SK-N-SH (cell line): ENCODE data around the gene ME3.
A peak's percentile ranks its signal among the peaks of the same experiment; 100 is the strongest.

Source experiments
- GABPA ChIP-seq: IDR thresholded peaks from 2 replicates; pipeline ENCODE4 v1.4.0; 2012; ENCODE audit warnings: low read depth, mild to moderate bottlenecking
- RCOR1 ChIP-seq: fragments of 150-350 bp; IDR thresholded peaks from 2 replicates; pipeline ENCODE4 v1.6.1; 2017; ENCODE audit warnings: antibody characterized with exemption, low read length
- RFX5 ChIP-seq: IDR thresholded peaks from 2 replicates; pipeline ENCODE4 v1.6.1; 2012; ENCODE audit warnings: mild to moderate bottlenecking, improper control_type of control experiment, low read length
- SIN3A ChIP-seq: IDR thresholded peaks from 2 replicates; pipeline ENCODE4 v1.6.1; 2012; ENCODE audit warnings: low read depth, mild to moderate bottlenecking, low read length, moderate library complexity, borderline replicate concordance
- TAF1 ChIP-seq: IDR thresholded peaks from 2 replicates; pipeline ENCODE4 v1.6.1; 2012; ENCODE audit warnings: low read depth, mild to moderate bottlenecking, low read length, moderate library complexity, borderline replicate concordance
- TCF12 ChIP-seq: IDR thresholded peaks from 2 replicates; pipeline ENCODE4 v1.4.0; 2012
- YY1 ChIP-seq: IDR thresholded peaks from 2 replicates; pipeline ENCODE4 v1.4.0; 2012; ENCODE audit warnings: low read depth, mild to moderate bottlenecking
- TF ChIP-seq, protein P1 (sequence below): fragments of 200-600 bp; sonication (generic); IDR thresholded peaks from 2 replicates; pipeline ENCODE4 v1.6.1; 2017; ENCODE audit warnings: antibody characterized with exemption, mild to moderate bottlenecking, moderate library complexity

DNA sequence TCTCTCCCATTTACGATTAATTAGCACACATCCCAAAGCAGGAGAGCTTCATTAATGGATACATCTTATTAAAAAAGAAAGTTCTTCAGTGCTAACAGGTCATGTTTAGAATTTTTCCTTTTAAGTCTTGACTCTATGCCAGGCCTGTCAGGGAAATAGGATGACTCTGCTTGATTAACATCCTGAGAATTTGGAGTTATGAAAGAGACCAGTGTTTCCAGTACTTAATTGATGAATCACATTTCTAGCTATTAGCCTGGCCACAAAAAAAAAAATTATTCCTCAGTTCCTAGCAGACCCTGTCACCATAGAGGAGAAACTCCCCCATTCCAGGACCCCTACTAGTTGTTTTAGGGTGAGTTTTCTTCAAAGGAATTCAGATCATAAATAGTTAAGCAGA is 23.6 kb upstream of the ME3 start:
- peak; percentile 49; the same call in 1 of the 2 replicates for TF ChIP-seq TAF1
- TF ChIP-seq, protein P1, sequence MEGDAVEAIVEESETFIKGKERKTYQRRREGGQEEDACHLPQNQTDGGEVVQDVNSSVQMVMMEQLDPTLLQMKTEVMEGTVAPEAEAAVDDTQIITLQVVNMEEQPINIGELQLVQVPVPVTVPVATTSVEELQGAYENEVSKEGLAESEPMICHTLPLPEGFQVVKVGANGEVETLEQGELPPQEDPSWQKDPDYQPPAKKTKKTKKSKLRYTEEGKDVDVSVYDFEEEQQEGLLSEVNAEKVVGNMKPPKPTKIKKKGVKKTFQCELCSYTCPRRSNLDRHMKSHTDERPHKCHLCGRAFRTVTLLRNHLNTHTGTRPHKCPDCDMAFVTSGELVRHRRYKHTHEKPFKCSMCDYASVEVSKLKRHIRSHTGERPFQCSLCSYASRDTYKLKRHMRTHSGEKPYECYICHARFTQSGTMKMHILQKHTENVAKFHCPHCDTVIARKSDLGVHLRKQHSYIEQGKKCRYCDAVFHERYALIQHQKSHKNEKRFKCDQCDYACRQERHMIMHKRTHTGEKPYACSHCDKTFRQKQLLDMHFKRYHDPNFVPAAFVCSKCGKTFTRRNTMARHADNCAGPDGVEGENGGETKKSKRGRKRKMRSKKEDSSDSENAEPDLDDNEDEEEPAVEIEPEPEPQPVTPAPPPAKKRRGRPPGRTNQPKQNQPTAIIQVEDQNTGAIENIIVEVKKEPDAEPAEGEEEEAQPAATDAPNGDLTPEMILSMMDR, result no peak
- no peak for TF ChIP-seq RCOR1
- TF ChIP-seq RFX5, result no peak
- no peak for TF ChIP-seq GABPA
- TF ChIP-seq SIN3A, result peak; percentile 80; the same call in 1 of the 2 replicates
- TF ChIP-seq YY1, result peak; percentile 37; the same call in 1 of the 2 replicates
- TF ChIP-seq TCF12, result peak; percentile 93
